ENCODE measurements around the gene PLCG1. TPM values are rescaled to one million over a fixed set of nuclear protein-coding genes. Genes with fewer than 3 reads are reported as not detected.

PLCG1 gene
- polyA plus RNA-seq, 2 of the 4 experiments (the other 2 are of a cell fraction): 22.0 to 65.0 TPM

DNA sequence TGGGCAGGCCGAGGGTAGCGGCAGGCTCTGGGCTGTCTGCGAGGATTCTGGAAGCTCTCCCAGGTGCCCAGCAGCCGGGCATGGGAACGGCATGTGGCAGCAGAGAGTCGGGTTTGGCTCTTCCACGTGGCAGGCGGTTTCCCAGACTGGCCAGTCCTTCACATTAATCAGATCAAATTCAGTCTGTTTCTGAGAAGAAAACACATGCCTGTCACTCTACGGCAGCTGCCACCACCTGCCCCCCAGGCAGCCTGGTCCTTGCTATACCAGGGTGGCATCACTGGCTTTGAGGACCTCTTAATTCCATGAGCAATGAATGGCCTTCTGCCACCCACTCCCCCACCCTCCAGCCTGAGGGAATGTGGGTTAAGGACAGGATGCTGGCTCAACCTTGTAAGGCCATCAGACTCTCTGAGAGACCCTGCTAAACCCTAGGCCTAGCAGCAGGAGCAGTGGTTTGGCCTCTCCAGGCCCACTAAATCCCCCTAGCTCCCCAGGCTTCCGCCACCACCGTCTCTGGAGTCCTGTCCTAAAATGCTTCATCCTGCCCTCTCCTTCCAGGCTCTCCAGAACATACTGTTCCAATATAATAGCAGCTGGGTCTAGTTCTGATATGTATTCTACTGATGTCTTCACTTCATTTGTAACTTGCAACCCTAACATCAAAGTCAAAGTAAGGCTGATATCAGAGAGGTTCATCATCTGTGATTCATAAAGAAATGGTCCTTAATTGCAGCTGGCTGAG lies 47.8 kb downstream of the PLCG1 start:
- 77% methylated on average over 11 of the region's 11 CpGs for WGBS (ENCODE audit: missing lambda C conversion rate)
- H3K9me3 ChIP-seq: peaks cover 6% of the 10 kb centered on the region; the same call in 2 of the 3 replicates
- H3K4me1 ChIP-seq: no peaks in the 10 kb centered on the region
- TF ChIP-seq POLR2A (IDR thresholded peaks at IDR 0.05; ENCODE audit: low read length) (no peak), FOXS1 (CRISPR knock-in tag; IDR thresholded peaks at IDR 0.05) (no peak), HOXB5 (CRISPR knock-in tag; IDR thresholded peaks at IDR 0.05) (no peak), JUN (IDR thresholded peaks at IDR 0.05) (no peak), TFCP2L1 (CRISPR knock-in tag; IDR thresholded peaks at IDR 0.05) (no peak), CBX2 (IDR thresholded peaks at IDR 0.05; ENCODE audit: borderline replicate concordance, low read depth) (no peak), TP53 (CRISPR knock-in tag; IDR thresholded peaks at IDR 0.05) (no peak), ZFP36 (IDR thresholded peaks at IDR 0.05; ENCODE audit: borderline replicate concordance, partially characterized antibody) (no peak), RCOR1 (IDR thresholded peaks at IDR 0.05; ENCODE audit: low read depth, low read length) (no peak)
- TF ChIP-seq, protein P1, sequence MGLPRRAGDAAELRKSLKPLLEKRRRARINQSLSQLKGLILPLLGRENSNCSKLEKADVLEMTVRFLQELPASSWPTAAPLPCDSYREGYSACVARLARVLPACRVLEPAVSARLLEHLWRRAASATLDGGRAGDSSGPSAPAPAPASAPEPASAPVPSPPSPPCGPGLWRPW (IDR thresholded peaks at IDR 0.05): no peak
- TF ChIP-seq, protein P2, sequence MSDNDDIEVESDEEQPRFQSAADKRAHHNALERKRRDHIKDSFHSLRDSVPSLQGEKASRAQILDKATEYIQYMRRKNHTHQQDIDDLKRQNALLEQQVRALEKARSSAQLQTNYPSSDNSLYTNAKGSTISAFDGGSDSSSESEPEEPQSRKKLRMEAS (IDR thresholded peaks at IDR 0.05): no peak
- no peak overlapping the region for H3K4me3 ChIP-seq
- POLR2A ChIA-PET: no interaction called here
- CTCF ChIA-PET: interaction anchor here (0.9 to 3.4 kb wide), 4 partner anchors 12 to 154 kb away, joined by 3 to 18 read pairs (median 4); no protein-coding TSS in a partner anchor
- no peak; a peak in 1 of 6 replicates for ATAC-seq
- no peak overlapping the region for H3K4me2 ChIP-seq
- H3K27ac ChIP-seq: no peak overlapping the region
- no peak for FAIRE-seq
- no peak for DNase-seq (ENCODE audit: low read depth in 1 of 2, low spot score in 1 of 2)

DNA sequence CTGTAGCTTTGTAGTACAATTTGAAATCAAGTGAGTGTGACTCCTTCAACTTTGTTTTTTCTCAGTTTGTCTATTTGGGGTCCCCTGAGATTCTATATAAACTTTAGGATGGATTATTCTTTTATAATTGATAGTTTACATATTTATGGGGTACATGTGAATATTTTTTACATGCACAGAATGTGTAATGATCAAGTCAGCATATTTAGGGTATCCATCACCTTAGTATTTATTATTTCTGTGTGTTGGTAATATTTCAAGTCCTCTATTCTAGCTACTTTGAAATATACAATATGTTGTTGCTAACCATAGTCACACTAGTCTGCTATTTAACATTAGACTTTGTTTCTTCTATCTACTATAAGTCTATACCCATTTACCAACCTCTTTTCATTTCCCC lies 50.3 kb downstream of the PLCG1 start:
- no peak for DNase-seq (ENCODE audit: low read depth in 1 of 2, low spot score in 1 of 2)
- peaks cover 9% of the 10 kb centered on the region; the same call in 2 of the 3 replicates for H3K9me3 ChIP-seq
- H3K27ac ChIP-seq: no peak overlapping the region
- no peaks in the 10 kb centered on the region for H3K4me1 ChIP-seq
- no peak for FAIRE-seq
- TF ChIP-seq MAFK (IDR thresholded peaks at IDR 0.05; ENCODE audit: partially characterized antibody) (peak; percentile 23), FOSL2 (IDR thresholded peaks at IDR 0.05) (no peak), FOSL2 (CRISPR knock-in tag; IDR thresholded peaks at IDR 0.05) (no peak)
- no peak for ATAC-seq
- POLR2A ChIA-PET: no interaction called here
- no peak overlapping the region for H3K4me2 ChIP-seq
- CTCF ChIA-PET: interaction anchor here (0.7 to 3.4 kb wide), 3 partner anchors 15 to 395 kb away, joined by 3 to 18 read pairs (median 3); no protein-coding TSS in a partner anchor
- H3K4me3 ChIP-seq: no peak overlapping the region

DNA sequence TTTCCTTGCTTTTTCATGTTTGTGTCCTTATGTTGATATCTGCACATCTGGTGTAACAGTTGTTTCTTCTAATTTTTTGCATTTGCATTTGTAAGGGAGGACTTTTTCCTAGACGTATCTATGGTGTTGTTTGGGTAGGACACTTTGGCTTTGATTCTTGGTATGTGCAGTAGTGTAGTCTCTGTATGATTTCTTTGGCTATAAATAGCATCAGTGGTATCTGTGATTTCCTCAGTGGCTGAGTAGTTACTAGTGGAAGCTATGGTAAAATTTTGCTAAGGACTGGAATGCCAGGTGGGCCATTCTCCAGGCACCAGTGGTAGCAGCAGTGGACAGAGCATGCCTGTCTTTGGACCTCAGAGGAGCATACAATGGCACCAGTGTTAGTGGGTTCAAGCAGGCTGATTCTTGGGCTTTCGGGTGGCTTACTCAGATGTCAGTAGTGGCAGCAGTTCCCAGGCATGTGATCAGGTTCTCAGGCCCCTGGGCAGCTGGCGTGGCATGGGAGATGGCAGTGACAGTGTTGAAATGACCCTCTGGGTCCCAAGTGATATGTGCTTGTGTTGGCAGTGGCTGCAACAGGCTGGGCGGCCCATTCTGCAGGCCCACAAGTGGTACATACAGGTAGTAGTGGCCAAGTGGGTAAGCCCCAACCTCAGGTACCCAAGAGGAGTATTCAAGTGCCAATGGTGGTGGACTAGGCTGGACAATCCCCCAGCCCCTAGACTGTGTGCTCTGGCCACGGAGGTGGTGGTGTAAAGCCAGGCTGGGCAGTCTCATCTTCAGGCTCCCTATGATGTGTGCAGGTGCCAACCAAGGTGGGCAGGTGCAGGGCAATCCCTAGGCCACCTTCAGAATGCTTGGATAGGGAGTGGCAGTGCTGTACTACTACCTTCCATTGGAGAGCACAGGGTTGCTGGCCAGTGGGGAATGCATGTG lies 54.5 kb downstream of the PLCG1 start:
- FAIRE-seq (no peak), DNase-seq (ENCODE audit: low read depth in 1 of 2, low spot score in 1 of 2) (no peak), ATAC-seq (no peak)
- 67% methylated on average over 4 of the region's 5 CpGs for WGBS (ENCODE audit: missing lambda C conversion rate)
- ChIA-PET CTCF (interaction anchor here (0.7 to 1.1 kb wide), 2 partner anchors 19 to 52 kb away, joined by 3 to 5 read pairs; no protein-coding TSS in a partner anchor), POLR2A (no interaction called here)
- Histone ChIP-seq H3K9me3 (peaks cover 9% of the 10 kb centered on the region; the same call in 2 of the 3 replicates), H3K4me1 (no peaks in the 10 kb centered on the region), H3K4me2 (no peak overlapping the region), H3K27ac (no peak overlapping the region), H3K4me3 (no peak overlapping the region)
- no peak for TF ChIP-seq RAD21 (conservative IDR thresholded peaks at IDR 0.05 in 1 of 2, IDR thresholded peaks at IDR 0.05 in 1 of 2)
- no peak for TF ChIP-seq JUNB (IDR thresholded peaks at IDR 0.05)
- no peak for TF ChIP-seq NPAS2 (CRISPR knock-in tag; IDR thresholded peaks at IDR 0.05; ENCODE audit: borderline replicate concordance)
- no peak for TF ChIP-seq ZNF302 (CRISPR knock-in tag; IDR thresholded peaks at IDR 0.05)
- TF ChIP-seq POLR2AphosphoS2 (conservative IDR thresholded peaks at IDR 0.05; ENCODE audit: low read length): no peak
- TF ChIP-seq, protein P2 (IDR thresholded peaks at IDR 0.05): no peak
- no peak for TF ChIP-seq NR3C1 (IDR thresholded peaks at IDR 0.05)
- TF ChIP-seq, protein P3, sequence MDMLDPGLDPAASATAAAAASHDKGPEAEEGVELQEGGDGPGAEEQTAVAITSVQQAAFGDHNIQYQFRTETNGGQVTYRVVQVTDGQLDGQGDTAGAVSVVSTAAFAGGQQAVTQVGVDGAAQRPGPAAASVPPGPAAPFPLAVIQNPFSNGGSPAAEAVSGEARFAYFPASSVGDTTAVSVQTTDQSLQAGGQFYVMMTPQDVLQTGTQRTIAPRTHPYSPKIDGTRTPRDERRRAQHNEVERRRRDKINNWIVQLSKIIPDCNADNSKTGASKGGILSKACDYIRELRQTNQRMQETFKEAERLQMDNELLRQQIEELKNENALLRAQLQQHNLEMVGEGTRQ (IDR thresholded peaks at IDR 0.05): no peak
- no peak for TF ChIP-seq PHF8 (IDR thresholded peaks at IDR 0.05; ENCODE audit: borderline replicate concordance, low read depth)
- no peak for TF ChIP-seq HOXA7 (CRISPR knock-in tag; IDR thresholded peaks at IDR 0.05)
- TF ChIP-seq MAZ (IDR thresholded peaks at IDR 0.05; ENCODE audit: borderline replicate concordance, low read depth, low read length): no peak
- TF ChIP-seq EHF (CRISPR knock-in tag; IDR thresholded peaks at IDR 0.05): no peak
- TF ChIP-seq, protein P4, sequence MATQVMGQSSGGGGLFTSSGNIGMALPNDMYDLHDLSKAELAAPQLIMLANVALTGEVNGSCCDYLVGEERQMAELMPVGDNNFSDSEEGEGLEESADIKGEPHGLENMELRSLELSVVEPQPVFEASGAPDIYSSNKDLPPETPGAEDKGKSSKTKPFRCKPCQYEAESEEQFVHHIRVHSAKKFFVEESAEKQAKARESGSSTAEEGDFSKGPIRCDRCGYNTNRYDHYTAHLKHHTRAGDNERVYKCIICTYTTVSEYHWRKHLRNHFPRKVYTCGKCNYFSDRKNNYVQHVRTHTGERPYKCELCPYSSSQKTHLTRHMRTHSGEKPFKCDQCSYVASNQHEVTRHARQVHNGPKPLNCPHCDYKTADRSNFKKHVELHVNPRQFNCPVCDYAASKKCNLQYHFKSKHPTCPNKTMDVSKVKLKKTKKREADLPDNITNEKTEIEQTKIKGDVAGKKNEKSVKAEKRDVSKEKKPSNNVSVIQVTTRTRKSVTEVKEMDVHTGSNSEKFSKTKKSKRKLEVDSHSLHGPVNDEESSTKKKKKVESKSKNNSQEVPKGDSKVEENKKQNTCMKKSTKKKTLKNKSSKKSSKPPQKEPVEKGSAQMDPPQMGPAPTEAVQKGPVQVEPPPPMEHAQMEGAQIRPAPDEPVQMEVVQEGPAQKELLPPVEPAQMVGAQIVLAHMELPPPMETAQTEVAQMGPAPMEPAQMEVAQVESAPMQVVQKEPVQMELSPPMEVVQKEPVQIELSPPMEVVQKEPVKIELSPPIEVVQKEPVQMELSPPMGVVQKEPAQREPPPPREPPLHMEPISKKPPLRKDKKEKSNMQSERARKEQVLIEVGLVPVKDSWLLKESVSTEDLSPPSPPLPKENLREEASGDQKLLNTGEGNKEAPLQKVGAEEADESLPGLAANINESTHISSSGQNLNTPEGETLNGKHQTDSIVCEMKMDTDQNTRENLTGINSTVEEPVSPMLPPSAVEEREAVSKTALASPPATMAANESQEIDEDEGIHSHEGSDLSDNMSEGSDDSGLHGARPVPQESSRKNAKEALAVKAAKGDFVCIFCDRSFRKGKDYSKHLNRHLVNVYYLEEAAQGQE (IDR thresholded peaks at IDR 0.05): no peak
